ENCODE data around the gene SLC8A2.

The SLC8A2 gene

GRCh38 chr19:47432091-47432490 lies 39.6 kb downstream of the SLC8A2 start:
- H3K4me3 ChIP-seq (ENCODE audit: low read length), result no peak overlapping the region
- no peak for TF ChIP-seq ZNF274 (IDR thresholded peaks at IDR 0.05; ENCODE audit: low read depth, low read length)

- TF ChIP-seq ZNF274 (IDR thresholded peaks at IDR 0.05; ENCODE audit: low read depth, low read length), result no peak
- no peak overlapping the region for H3K4me3 ChIP-seq (ENCODE audit: low read length)
Measured at GRCh38 chr19:47430041-47430802, 41.5 kb downstream of the SLC8A2 start.

- no peak for TF ChIP-seq ZNF274 (IDR thresholded peaks at IDR 0.05; ENCODE audit: low read depth, low read length)
- no peak overlapping the region for H3K4me3 ChIP-seq (ENCODE audit: low read length)
Measured at GRCh38 chr19:47429140-47429793, 42.4 kb downstream of the SLC8A2 start.

GRCh38 chr19:47428177-47428894 lies 43.4 kb downstream of the SLC8A2 start:
- no peak overlapping the region for H3K4me3 ChIP-seq (ENCODE audit: low read length)
- TF ChIP-seq ZNF274 (IDR thresholded peaks at IDR 0.05; ENCODE audit: low read depth, low read length), result no peak

- no peak for TF ChIP-seq ZNF274 (IDR thresholded peaks at IDR 0.05; ENCODE audit: low read depth, low read length)
- H3K4me3 ChIP-seq (ENCODE audit: low read length), result no peak overlapping the region
Measured at GRCh38 chr19:47427241-47428176, 44.2 kb downstream of the SLC8A2 start.

- no peak overlapping the region for H3K4me3 ChIP-seq (ENCODE audit: low read length)
- TF ChIP-seq ZNF274 (IDR thresholded peaks at IDR 0.05; ENCODE audit: low read depth, low read length), result no peak
Measured at GRCh38 chr19:47423203-47423882, 48.4 kb downstream of the SLC8A2 start.

GRCh38 chr19:47422417-47423163 lies 49.1 kb downstream of the SLC8A2 start:
- no peak overlapping the region for H3K4me3 ChIP-seq (ENCODE audit: low read length)
- no peak for TF ChIP-seq ZNF274 (IDR thresholded peaks at IDR 0.05; ENCODE audit: low read depth, low read length)

GRCh38 chr19:47421844-47422395 lies 49.8 kb downstream of the SLC8A2 start:
- no peak overlapping the region for H3K4me3 ChIP-seq (ENCODE audit: low read length)
- no peak for TF ChIP-seq ZNF274 (IDR thresholded peaks at IDR 0.05; ENCODE audit: low read depth, low read length)

- no peak overlapping the region for H3K4me3 ChIP-seq (ENCODE audit: low read length)
- no peak for TF ChIP-seq ZNF274 (IDR thresholded peaks at IDR 0.05; ENCODE audit: low read depth, low read length)
Measured at GRCh38 chr19:47421244-47421786, 50.4 kb downstream of the SLC8A2 start.

- no peak for TF ChIP-seq ZNF274 (IDR thresholded peaks at IDR 0.05; ENCODE audit: low read depth, low read length)
- H3K4me3 ChIP-seq (ENCODE audit: low read length), result no peak overlapping the region
Measured at GRCh38 chr19:47419789-47420188, 51.9 kb downstream of the SLC8A2 start.

GRCh38 chr19:47419030-47419783 lies 52.5 kb downstream of the SLC8A2 start, which contains the start of gene MEIS3:
MEIS3 (minus strand) TSS chr19:47419527; CDS start chr19:47419081, 446 bp downstream.
- H3K4me3 ChIP-seq (ENCODE audit: low read length), result no peak within 1 kb of the TSS
- TF ChIP-seq ZNF274 (IDR thresholded peaks at IDR 0.05; ENCODE audit: low read depth, low read length), result no peak
